Gastroesophageal sphincter (tissue), 3 donors: ENCODE results near the gene LCORL.

Source experiments
- CTCF ChIP-seq, 4 experiments: fragments of 200-600 bp in 2 of 4; fragments of 450-650 bp in 2 of 4; sonication (generic) in 1 of 4; IDR thresholded peaks; one replicate each; pipeline ENCODE4 v1.5.1; 2017 to 2019; ENCODE audit warnings: antibody characterized with exemption in 4 of 4, mild to moderate bottlenecking in 2 of 4, moderate library complexity in 2 of 4
- EP300 ChIP-seq: sonication (generic); formaldehyde crosslinking; IDR thresholded peaks from one replicate; pipeline ENCODE4 v1.6.1; 2017; ENCODE audit warnings: antibody characterized with exemption, mild to moderate bottlenecking
- POLR2A ChIP-seq, 2 donors: fragments of 450-650 bp; IDR thresholded peaks; one replicate each; pipeline ENCODE4 v1.6.1; 2017; ENCODE audit warnings: antibody characterized with exemption in 2 of 2, mild to moderate bottlenecking in 2 of 2, moderate library complexity in 1 of 2
- POLR2AphosphoS5 ChIP-seq: sonication (generic); formaldehyde crosslinking; IDR thresholded peaks from one replicate; pipeline ENCODE4 v1.6.1; 2017; ENCODE audit warnings: antibody characterized with exemption

GRCh38 chr4:18014269-18014668, 7.3 kb downstream of the LCORL start:
- TF ChIP-seq CTCF (IDR thresholded peaks at IDR 0.05), result no peak
- TF ChIP-seq POLR2AphosphoS5, result no peak
- TF ChIP-seq POLR2A (IDR thresholded peaks at IDR 0.05), result no peak
- TF ChIP-seq EP300, result no peak
